A549 (cell line): ENCODE measurements around the gene EFCAB5. TPM values are rescaled to one million over a fixed set of nuclear protein-coding genes. Genes with fewer than 3 reads are reported as not detected.

Experiments
- ATAC-seq, 2 experiments: fragments of 200-7000 bp in 1 of 2; fragments of >200 bp in 1 of 2; cut with Nextera tagmentation in 1 of 2; cut with Tn5 transposase in 1 of 2; 3 replicates each; pipeline versions ENCODE4 v1.8.0 to v1.9.1; 2018 to 2020; ENCODE audit warnings: mild to moderate bottlenecking in 1 of 2, moderate library complexity in 1 of 2
- CTCF ChIA-PET: fragments of 300-600 bp; sonication (Branson Sonifier 250); formaldehyde crosslinking; extraction: SDS; loops from one replicate; lab custom pipeline; 2021; ENCODE audit warnings: antibody characterized with exemption, inconsistent platforms; lab: Yijun Ruan, JAX
- POLR2A ChIA-PET: fragments of 350-600 bp; formaldehyde crosslinking; extraction: SDS; loops from one replicate; lab custom pipeline; 2021; ENCODE audit warnings: antibody characterized with exemption, inconsistent platforms; lab: Yijun Ruan, JAX
- DNase-seq, 2 experiments: peaks; one replicate each; pipeline versions ENCODE4 v3.0.0 to v3.0.0-alpha.2; 2011 to 2016; ENCODE audit warnings: low read depth in 1 of 2, low spot score in 1 of 2
- FAIRE-seq: peaks from 2 replicates; lab custom pipeline; 2011; peaks lifted over from hg19 to GRCh38; lab: Jason Lieb, UNC
- H3K27ac ChIP-seq, 2 experiments: fragments of >200 bp; sonication (Bioruptor Twin); formaldehyde crosslinking; 3 replicates each; pipeline ENCODE4 v1.5.1; 2016 to 2017
- H3K4me1 ChIP-seq: fragments of >200 bp; sonication (Bioruptor Twin); formaldehyde crosslinking; 3 replicates; pipeline ENCODE4 v1.6.1; 2016
- H3K4me2 ChIP-seq: fragments of >200 bp; sonication (Bioruptor Twin); formaldehyde crosslinking; 3 replicates; pipeline ENCODE4 v1.6.1; 2016
- H3K4me3 ChIP-seq: fragments of >200 bp; sonication (Bioruptor Twin); formaldehyde crosslinking; 3 replicates; pipeline ENCODE4 v1.5.1; 2016
- H3K9me3 ChIP-seq: fragments of >200 bp; sonication (Bioruptor Twin); formaldehyde crosslinking; 3 replicates; pipeline ENCODE4 v1.6.1; 2016
- BHLHE40 ChIP-seq: IDR thresholded peaks from 2 replicates; pipeline ENCODE4 v1.6.1; 2012; ENCODE audit warnings: low read depth, low read length, inconsistent platforms
- CBX8 ChIP-seq: fragments of 200-600 bp; sonication (generic); IDR thresholded peaks from 2 replicates; pipeline ENCODE4 v1.6.1; 2016
- CTCF ChIP-seq: fragments of >200 bp; sonication (Bioruptor Twin); formaldehyde crosslinking; IDR thresholded peaks from 3 replicates; pipeline ENCODE4 v1.5.1; 2016
- EHF ChIP-seq: fragments of 250-450 bp; sonication (Bioruptor Pico); IDR thresholded peaks from 2 replicates; pipeline ENCODE4 v1.5.0; 2020; ENCODE audit warnings: mild to moderate bottlenecking
- EP300 ChIP-seq, 2 experiments: fragments of >200 bp; sonication (Bioruptor Twin); formaldehyde crosslinking; IDR thresholded peaks; 2 replicates in 1 of 2; 3 replicates in 1 of 2; pipeline ENCODE4 v1.6.1; 2016 to 2017
- ESRRA ChIP-seq: fragments of 150-350 bp; IDR thresholded peaks from 2 replicates; pipeline ENCODE4 v1.6.1; 2014; ENCODE audit warnings: mild to moderate bottlenecking, low read length, borderline replicate concordance
- FOSB ChIP-seq: fragments of 250-450 bp; sonication (Bioruptor Pico); IDR thresholded peaks from 2 replicates; pipeline ENCODE4 v1.5.0; 2020; ENCODE audit warnings: mild to moderate bottlenecking, moderate library complexity
- HDAC2 ChIP-seq: fragments of 200-600 bp; sonication (generic); IDR thresholded peaks from 2 replicates; pipeline ENCODE4 v1.6.1; 2016
- HEYL ChIP-seq: fragments of 250-450 bp; sonication (Bioruptor Pico); IDR thresholded peaks from 2 replicates; pipeline ENCODE4 v1.8.0; 2021; ENCODE audit warnings: mild to moderate bottlenecking, moderate library complexity
- HOXA7 ChIP-seq: fragments of 250-450 bp; sonication (Bioruptor Pico); IDR thresholded peaks from 2 replicates; pipeline ENCODE4 v1.5.0; 2020; ENCODE audit warnings: mild to moderate bottlenecking, moderate library complexity
- HOXB5 ChIP-seq: fragments of 250-450 bp; sonication (Bioruptor Pico); IDR thresholded peaks from 2 replicates; pipeline ENCODE4 v1.5.0; 2020; ENCODE audit warnings: mild to moderate bottlenecking, moderate library complexity
- MAFK ChIP-seq: fragments of 450-650 bp; IDR thresholded peaks from 2 replicates; pipeline ENCODE4 v1.6.1; 2014; ENCODE audit not compliant: partially characterized antibody
- NFE2L2 ChIP-seq: fragments of 150-350 bp; conservative IDR thresholded peaks from 2 replicates; pipeline ENCODE4 v1.6.1; 2014; ENCODE audit warnings: low read length
- NPAS2 ChIP-seq: fragments of 250-450 bp; sonication (Bioruptor Pico); IDR thresholded peaks from 2 replicates; pipeline ENCODE4 v1.8.0; 2022; ENCODE audit warnings: mild to moderate bottlenecking, moderate library complexity, borderline replicate concordance
- NR3C1 ChIP-seq: fragments of >200 bp; sonication (Bioruptor Twin); formaldehyde crosslinking; IDR thresholded peaks from 3 replicates; pipeline ENCODE4 v1.6.1; 2017
- RAD21 ChIP-seq, 2 experiments: fragments of >200 bp in 1 of 2; sonication (Bioruptor Twin) in 1 of 2; formaldehyde crosslinking in 1 of 2; IDR thresholded peaks in 1 of 2; conservative IDR thresholded peaks in 1 of 2; 2 replicates in 1 of 2; 3 replicates in 1 of 2; pipeline ENCODE4 v1.6.1; 2012 to 2018; ENCODE audit warnings: inconsistent platforms in 1 of 2
- SMC3 ChIP-seq: fragments of >200 bp; sonication (Bioruptor Twin); formaldehyde crosslinking; IDR thresholded peaks from 3 replicates; pipeline ENCODE4 v1.6.1; 2018; ENCODE audit warnings: inconsistent platforms
- SREBF2 ChIP-seq: fragments of 450-650 bp; IDR thresholded peaks from 2 replicates; pipeline ENCODE4 v1.6.1; 2014; ENCODE audit warnings: mild to moderate bottlenecking, moderate library complexity
- TFCP2L1 ChIP-seq: fragments of 250-450 bp; sonication (Bioruptor Pico); IDR thresholded peaks from 2 replicates; pipeline ENCODE4 v1.5.0; 2021; ENCODE audit warnings: mild to moderate bottlenecking
- ZNF302 ChIP-seq: fragments of 250-450 bp; sonication (Bioruptor Pico); IDR thresholded peaks from 2 replicates; pipeline ENCODE4 v1.9.0; 2021; ENCODE audit warnings: inconsistent platforms, mild to moderate bottlenecking, moderate library complexity
- WGBS: methylation state at CpG from one replicate; pipeline ENCODE4 v1.1.6; 2017; ENCODE audit errors: missing lambda C conversion rate; 5-methylcytosine and 5-hydroxymethylcytosine counted together
- polyA plus RNA-seq, 4 experiments: library from polyadenylated mRNA; depleted of rRNA in 3 of 4; stranded (reverse); fragments of >200 nt; fragmentation: RNase III in 1 of 4; extraction: RNeasy Plus Mini Kit Qiagen cat#74134 plus additional on column Dnase treatment in 1 of 4; gene quantifications; 2 replicates in 3 of 4; 3 replicates in 1 of 4; pipeline ENCODE4 v1.2.3, GENCODE V29; 2011 to 2017

EFCAB5 gene
- polyA plus RNA-seq, 2 of the 4 experiments (the other 2 are of a cell fraction): 0.65 to 2.6 TPM

GRCh38 chr17:30093463-30094147 lies 152.2 kb downstream of the EFCAB5 start:
- ChIA-PET CTCF (interaction anchor here (0.6 to 9.8 kb wide), 115 partner anchors 10 to 723 kb away, joined by 3 to 173 read pairs (median 4); partner anchors contain the start of genes ANKRD13B, BLMH, CORO6 and EFCAB5), POLR2A (interaction anchor here (0.5 to 1.0 kb wide), 3 partner anchors 119 to 513 kb away, joined by 3 read pairs; no protein-coding TSS in a partner anchor)
- WGBS: 15% methylated on average over 12 of the region's 12 CpGs
- FAIRE-seq (no peak), DNase-seq (peak; percentile 63 to 94), ATAC-seq (peak; percentile 79 to 92)
- Histone ChIP-seq H3K9me3 (peaks cover 1% of the 10 kb centered on the region; the same call in 1 of the 3 replicates), H3K4me1 (peaks cover 6% of the 10 kb centered on the region; the same call in 1 of the 3 replicates), H3K4me3 (no peak overlapping the region), H3K4me2 (peak overlapping the region; percentile 47), H3K27ac (no peak overlapping the region)
- no peak for TF ChIP-seq CBX8
- TF ChIP-seq EP300 (IDR thresholded peaks at IDR 0.05): no peak
- TF ChIP-seq SMC3: peak; percentile 82
- peak; percentile 97 for TF ChIP-seq CTCF
- peak; percentile 95 to 96 for TF ChIP-seq RAD21 (conservative IDR thresholded peaks at IDR 0.05 in 1 of 2, IDR thresholded peaks at IDR 0.05 in 1 of 2)

- Histone ChIP-seq H3K4me3 (no peak overlapping the region), H3K4me2 (peak overlapping the region; percentile 3; the same call in 1 of the 3 replicates), H3K9me3 (no peaks in the 10 kb centered on the region), H3K4me1 (peaks cover 6% of the 10 kb centered on the region; the same call in 1 of the 3 replicates), H3K27ac (no peak overlapping the region)
- TF ChIP-seq HDAC2: no peak
- peak; percentile 42 for TF ChIP-seq MAFK
- no peak for TF ChIP-seq HEYL
- TF ChIP-seq SREBF2: no peak
- peak; percentile 46; the same call in 2 of the 3 replicates for TF ChIP-seq CTCF
- TF ChIP-seq FOSB: no peak
- peak in 1 of 2 experiments; percentile 25; a peak in 1 of 5 replicates for TF ChIP-seq RAD21 (conservative IDR thresholded peaks at IDR 0.05 in 1 of 2, IDR thresholded peaks at IDR 0.05 in 1 of 2)
- peak; percentile 97 for FAIRE-seq
- POLR2A ChIA-PET: no interaction called here
- ATAC-seq: peak; percentile 71 to 82
- DNase-seq: peak; percentile 78 to 79
- WGBS: 34% methylated on average over 4 of the region's 4 CpGs
- CTCF ChIA-PET: interaction anchor here (0.7 to 9.8 kb wide), 26 partner anchors 9 to 726 kb away, joined by 3 to 173 read pairs (median 6); partner anchors contain the start of gene SSH2
Observed at GRCh38 chr17:30095507-30096244, 154.2 kb downstream of the EFCAB5 start.

GRCh38 chr17:30101686-30102390 lies 160.4 kb downstream of the EFCAB5 start:
- Histone ChIP-seq H3K4me2 (no peak overlapping the region), H3K4me1 (0 out of 3 replicates have a peak, but pooled peaks cover 5% of the 10 kb centered on the region), H3K4me3 (no peak overlapping the region), H3K9me3 (no peaks in the 10 kb centered on the region)
- ChIA-PET POLR2A (no interaction called here), CTCF (interaction anchor here (0.6 to 6.3 kb wide), 5 partner anchors 12 to 234 kb away, joined by 3 to 63 read pairs (median 4); no protein-coding TSS in a partner anchor)
- ATAC-seq: no peak
- no peak for TF ChIP-seq CBX8
- TF ChIP-seq EHF (CRISPR knock-in tag): no peak
- TF ChIP-seq ZNF302: no peak
- TF ChIP-seq TFCP2L1 (CRISPR knock-in tag): no peak
- TF ChIP-seq BHLHE40: no peak
- TF ChIP-seq ESRRA: no peak
- no peak for TF ChIP-seq NR3C1
- no peak for TF ChIP-seq NPAS2 (CRISPR knock-in tag)
- no peak for TF ChIP-seq HOXA7 (CRISPR knock-in tag)
- no peak for TF ChIP-seq HOXB5
- TF ChIP-seq NFE2L2: no peak
- TF ChIP-seq, all 56 proteins: peak for 0
- no peak overlapping the region for H3K27ac ChIP-seq
- FAIRE-seq: no peak
- DNase-seq: no peak
- 60% methylated on average over 4 of the region's 4 CpGs for WGBS
